GM12878 (cell line): ENCODE results near the gene DDR1. TPM values are rescaled to one million over a fixed set of nuclear protein-coding genes. Genes with fewer than 3 reads are reported as not detected.
"Not testable (repeated sequence)": the region's sequence is repeated elsewhere in the genome, so short reads cannot be mapped to it uniquely, and the experiment has no call there.

Experiments used
- ATAC-seq: fragments of 200-7000 bp; cut with Tn5 transposase; 3 replicates; pipeline ENCODE4 v1.9.1; 2020; ENCODE audit warnings: mild to moderate bottlenecking, moderate library complexity
- BruUV-seq: library from RNA; stranded (reverse); fragments of 400-500 nt; replicated peaks from 2 replicates; lab custom pipeline; 2021; lab: Mats Ljungman, UMichigan
- CTCF ChIA-PET: fragments of 300-600 bp; sonication (Branson Sonifier 250); formaldehyde crosslinking; extraction: SDS; loops from one replicate; lab custom pipeline; 2021; ENCODE audit warnings: inconsistent platforms; lab: Yijun Ruan, JAX
- POLR2A ChIA-PET: fragments of 350-600 bp; formaldehyde crosslinking; extraction: SDS; loops from one replicate; lab custom pipeline; 2021; ENCODE audit warnings: inconsistent platforms; lab: Charles Lee
- RAD21 ChIA-PET: fragments of 300-600 bp; sonication (Branson Sonifier 250); formaldehyde crosslinking; loops from one replicate; lab custom pipeline; 2023; ENCODE audit warnings: antibody characterized with exemption; ENCODE audit not compliant: unreplicated experiment; lab: Charles Lee
- SMC1A ChIA-PET: fragments of 300-600 bp; sonication (Branson Sonifier 250); formaldehyde crosslinking; loops from one replicate; lab custom pipeline; 2023; ENCODE audit not compliant: unreplicated experiment, uncharacterized antibody; lab: Charles Lee
- DNase-seq: peaks from one replicate; pipeline ENCODE4 v3.0.0-alpha.2; 2011; ENCODE audit warnings: low read depth, low spot score
- FAIRE-seq: peaks from 3 replicates; lab custom pipeline; 2011; peaks lifted over from hg19 to GRCh38; lab: Jason Lieb, UNC
- H2AFZ ChIP-seq: 2 replicates; pipeline ENCODE4 v1.6.0; 2011; ENCODE audit warnings: low read depth, low read length, control low read depth; ENCODE audit not compliant: control insufficient read depth
- H3K27ac ChIP-seq: 2 replicates; pipeline ENCODE4 v1.5.1; 2011; ENCODE audit warnings: control low read depth; ENCODE audit not compliant: control insufficient read depth, insufficient read depth
- H3K27me3 ChIP-seq, 2 experiments: replicated peaks in 1 of 2; 2 replicates each; pipeline versions ENCODE4 v1.6.0 to v1.6.1; 2011; ENCODE audit warnings: low read length in 1 of 2; ENCODE audit not compliant: control insufficient read depth in 2 of 2, insufficient read depth in 2 of 2
- H3K36me3 ChIP-seq, 2 experiments: 2 replicates each; pipeline ENCODE4 v1.5.1; 2011; ENCODE audit warnings: low read length in 1 of 2; ENCODE audit not compliant: control insufficient read depth in 2 of 2, insufficient read depth in 2 of 2
- H3K4me1 ChIP-seq: 2 replicates; pipeline ENCODE4 v1.6.1; 2011; ENCODE audit warnings: mild to moderate bottlenecking, low read length, moderate library complexity, mixed read lengths; ENCODE audit not compliant: control insufficient read depth, insufficient read depth
- H3K4me2 ChIP-seq: 2 replicates; pipeline ENCODE4 v1.6.0; 2011; ENCODE audit warnings: control low read depth; ENCODE audit not compliant: control insufficient read depth, insufficient read depth
- H3K4me3 ChIP-seq: fragments of 200-600 bp; sonication (generic); 2 replicates; pipeline ENCODE4 v1.5.1; 2016
- H3K79me2 ChIP-seq: 2 replicates; pipeline ENCODE4 v1.6.0; 2011; ENCODE audit warnings: low read length; ENCODE audit not compliant: control insufficient read depth, insufficient read depth
- H3K9ac ChIP-seq: 2 replicates; pipeline ENCODE4 v1.8.0; 2011; ENCODE audit warnings: low read length, control low read depth, mixed read lengths; ENCODE audit not compliant: control insufficient read depth, insufficient read depth
- H3K9me3 ChIP-seq: replicated peaks from 3 replicates; pipeline ENCODE4 v1.5.1; 2011; ENCODE audit warnings: mild to moderate bottlenecking, low read length; ENCODE audit not compliant: control insufficient read depth, insufficient read depth
- H4K20me1 ChIP-seq: 2 replicates; pipeline ENCODE4 v1.6.0; 2011; ENCODE audit not compliant: control insufficient read depth, insufficient read depth
- DPF2 ChIP-seq: fragments of 450-650 bp; IDR thresholded peaks from 2 replicates; pipeline ENCODE4 v1.6.1; 2017; ENCODE audit warnings: mild to moderate bottlenecking
- KAT2A ChIP-seq: conservative IDR thresholded peaks from 2 replicates; pipeline ENCODE4 v1.6.1; 2011; ENCODE audit warnings: low read depth, low read length; ENCODE audit not compliant: control insufficient read depth
- KLF5 ChIP-seq: fragments of 450-650 bp; IDR thresholded peaks from 2 replicates; pipeline ENCODE4 v1.6.1; 2014; ENCODE audit warnings: mild to moderate bottlenecking; ENCODE audit not compliant: partially characterized antibody
- NR2C2 ChIP-seq: IDR thresholded peaks from 2 replicates; pipeline ENCODE4 v1.6.1; 2011; ENCODE audit warnings: borderline replicate concordance, low read depth; ENCODE audit not compliant: control insufficient read depth, insufficient read length
- NR2F1 ChIP-seq: fragments of 450-650 bp; conservative IDR thresholded peaks from 2 replicates; pipeline ENCODE4 v1.6.1; 2017; ENCODE audit warnings: mild to moderate bottlenecking
- POU2F2 ChIP-seq: IDR thresholded peaks from 3 replicates; pipeline ENCODE4 v1.6.1; 2011; ENCODE audit warnings: low read depth, mild to moderate bottlenecking, low read length, borderline replicate concordance
- SREBF2 ChIP-seq: IDR thresholded peaks from 2 replicates; pipeline ENCODE4 v1.6.1; 2012; ENCODE audit warnings: mild to moderate bottlenecking, low read length
- STAT1 ChIP-seq: fragments of 450-650 bp; conservative IDR thresholded peaks from 2 replicates; pipeline ENCODE4 v1.6.1; 2014; ENCODE audit warnings: antibody characterized with exemption, mild to moderate bottlenecking
- TARDBP ChIP-seq: IDR thresholded peaks from 2 replicates; pipeline ENCODE4 v1.6.1; 2016; ENCODE audit warnings: borderline replicate concordance
- WRNIP1 ChIP-seq: IDR thresholded peaks from 2 replicates; pipeline ENCODE4 v1.6.1; 2011; ENCODE audit warnings: low read depth, low read length, improper control_type of control experiment, borderline replicate concordance
- ZNF24 ChIP-seq: fragments of 450-650 bp; IDR thresholded peaks from 2 replicates; pipeline ENCODE4 v1.6.1; 2017; ENCODE audit warnings: antibody characterized with exemption, mild to moderate bottlenecking
- WGBS: methylation state at CpG from one replicate; pipeline ENCODE4 v1.1.6; 2016; ENCODE audit warnings: low lambda C conversion rate; ENCODE audit not compliant: insufficient replicate concordance, insufficient coverage; ENCODE audit errors: missing lambda C conversion rate; 5-methylcytosine and 5-hydroxymethylcytosine counted together
- in situ Hi-C: fragments of 300-500 bp; cut with MboI; formaldehyde crosslinking; loops from 9 replicates; pipeline ENCODE4 v1.14.3; 2018; ENCODE audit warnings: mixed read lengths
- intact Hi-C: fragments of 100-400 bp; cut with micrococcal nuclease; formaldehyde crosslinking; loops from one replicate; pipeline ENCODE4 v1.14.2; 2022; ENCODE audit not compliant: unreplicated experiment
- polyA plus RNA-seq, 11 experiments: library from polyadenylated mRNA; depleted of rRNA in 4 of 11; unstranded in 6 of 11; stranded (reverse) in 5 of 11; fragments of >200 nt; fragmentation: Nextera tagmentation in 4 of 11; fragmentation: Illumina TruSeq in 1 of 11; extraction: Ambion mirVana in 4 of 11; extraction: Trizol in 1 of 11; gene quantifications; 1 replicate in 1 of 11; 2 replicates in 10 of 11; pipeline versions ENCODE4 v1.2.1 to v1.2.3, GENCODE V29; 2011 to 2016; ENCODE audit warnings: inconsistent platforms in 2 of 11, missing spikeins in 2 of 11, low read depth in 1 of 11
- total RNA-seq, 4 experiments: library from RNA; depleted of rRNA in 3 of 4; stranded (reverse); fragments of >200 nt in 3 of 4; fragmentation: Illumina TruSeq in 1 of 4; extraction: Trizol in 1 of 4; gene quantifications; 2 replicates each; pipeline versions ENCODE4 v1.2.1 to v1.2.3, GENCODE V29; 2013 to 2021
- TF ChIP-seq, protein P1 (sequence below): IDR thresholded peaks from 2 replicates; pipeline ENCODE4 v1.6.1; 2011; ENCODE audit warnings: low read depth, low read length, improper control_type of control experiment, borderline replicate concordance
- TF ChIP-seq, protein P2 (sequence below), 3 experiments: IDR thresholded peaks in 2 of 3; conservative IDR thresholded peaks in 1 of 3; 2 replicates each; pipeline ENCODE4 v1.5.1; 2011; ENCODE audit warnings: low read depth in 3 of 3, low read length in 3 of 3, mild to moderate bottlenecking in 3 of 3, control low read depth in 2 of 3, moderate library complexity in 2 of 3, inconsistent platforms in 1 of 3, mixed read lengths in 1 of 3; ENCODE audit not compliant: control insufficient read depth in 2 of 3, insufficient read depth in 1 of 3; ENCODE audit errors: extremely low read depth in 1 of 3

DDR1 gene
- total and polyA plus RNA-seq, 10 of the 15 experiments (the other 5 are each of a cell fraction or from before 2014, with no cell fraction given), result 1.1 to 39.0 (median 11.9) TPM

DNA sequence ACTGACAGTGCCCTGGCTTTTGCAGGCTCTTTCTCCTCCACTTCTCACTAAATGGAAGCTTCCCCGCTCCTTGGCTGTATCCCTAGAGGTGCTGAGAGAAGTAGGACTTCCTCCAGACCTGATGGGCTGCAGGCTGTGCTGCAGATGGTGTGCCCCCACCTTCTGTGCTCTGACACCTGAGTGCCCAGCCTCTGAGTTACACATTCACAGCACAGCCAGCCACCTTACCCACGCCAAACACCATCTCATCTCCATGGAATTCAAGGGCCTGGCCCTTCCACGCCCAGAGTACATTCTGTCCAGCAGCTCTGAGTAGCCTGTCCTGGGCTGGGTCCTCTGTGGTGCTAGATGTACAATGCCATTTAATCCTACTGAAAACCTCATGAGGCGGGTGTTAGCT lies 42.3 kb downstream of the DDR1 start:
- FAIRE-seq (no peak), DNase-seq (no peak), ATAC-seq (no peak)
- no peaks in the 10 kb centered on the region for H3K4me1 ChIP-seq
- no peaks in the 10 kb centered on the region for H4K20me1 ChIP-seq
- POLR2A ChIA-PET, result no interaction called here
- H2AFZ ChIP-seq, result no peak overlapping the region
- BruUV-seq, result no TSS peak
- RAD21 ChIA-PET, result interaction anchor here (0.7 kb wide), 1 partner anchor 95 kb away, joined by 5 read pairs; no protein-coding TSS in a partner anchor
- no peak overlapping the region for H3K9ac ChIP-seq
- peaks cover 10 to 20% of the 10 kb centered on the region in 2 experiments; a peak in 3 of 4 replicates for H3K36me3 ChIP-seq
- H3K27ac ChIP-seq, result no peak overlapping the region
- no peak overlapping the region for H3K4me3 ChIP-seq
- intact Hi-C loops (no loop called here), in situ Hi-C loops (no loop called here)
- WGBS, result 91% methylated on average over 4 of the region's 4 CpGs
- CTCF ChIA-PET, result interaction anchor here (1.4 to 2.2 kb wide), 2 partner anchors 10 to 161 kb away, joined by 5 to 13 read pairs; no protein-coding TSS in a partner anchor
- H3K79me2 ChIP-seq, result no peaks in the 10 kb centered on the region
- TF ChIP-seq POU2F2, result no peak
- no peak for TF ChIP-seq NR2C2
- no peak for TF ChIP-seq TARDBP
- TF ChIP-seq KLF5, result no peak
- TF ChIP-seq WRNIP1, result no peak
- no peak for TF ChIP-seq SREBF2
- no peak for TF ChIP-seq ZNF24
- TF ChIP-seq STAT1, result no peak
- TF ChIP-seq DPF2, result no peak
- TF ChIP-seq KAT2A, result no peak
- TF ChIP-seq NR2F1, result no peak
- TF ChIP-seq, protein P1, sequence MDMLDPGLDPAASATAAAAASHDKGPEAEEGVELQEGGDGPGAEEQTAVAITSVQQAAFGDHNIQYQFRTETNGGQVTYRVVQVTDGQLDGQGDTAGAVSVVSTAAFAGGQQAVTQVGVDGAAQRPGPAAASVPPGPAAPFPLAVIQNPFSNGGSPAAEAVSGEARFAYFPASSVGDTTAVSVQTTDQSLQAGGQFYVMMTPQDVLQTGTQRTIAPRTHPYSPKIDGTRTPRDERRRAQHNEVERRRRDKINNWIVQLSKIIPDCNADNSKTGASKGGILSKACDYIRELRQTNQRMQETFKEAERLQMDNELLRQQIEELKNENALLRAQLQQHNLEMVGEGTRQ, result no peak
- TF ChIP-seq, protein P2, sequence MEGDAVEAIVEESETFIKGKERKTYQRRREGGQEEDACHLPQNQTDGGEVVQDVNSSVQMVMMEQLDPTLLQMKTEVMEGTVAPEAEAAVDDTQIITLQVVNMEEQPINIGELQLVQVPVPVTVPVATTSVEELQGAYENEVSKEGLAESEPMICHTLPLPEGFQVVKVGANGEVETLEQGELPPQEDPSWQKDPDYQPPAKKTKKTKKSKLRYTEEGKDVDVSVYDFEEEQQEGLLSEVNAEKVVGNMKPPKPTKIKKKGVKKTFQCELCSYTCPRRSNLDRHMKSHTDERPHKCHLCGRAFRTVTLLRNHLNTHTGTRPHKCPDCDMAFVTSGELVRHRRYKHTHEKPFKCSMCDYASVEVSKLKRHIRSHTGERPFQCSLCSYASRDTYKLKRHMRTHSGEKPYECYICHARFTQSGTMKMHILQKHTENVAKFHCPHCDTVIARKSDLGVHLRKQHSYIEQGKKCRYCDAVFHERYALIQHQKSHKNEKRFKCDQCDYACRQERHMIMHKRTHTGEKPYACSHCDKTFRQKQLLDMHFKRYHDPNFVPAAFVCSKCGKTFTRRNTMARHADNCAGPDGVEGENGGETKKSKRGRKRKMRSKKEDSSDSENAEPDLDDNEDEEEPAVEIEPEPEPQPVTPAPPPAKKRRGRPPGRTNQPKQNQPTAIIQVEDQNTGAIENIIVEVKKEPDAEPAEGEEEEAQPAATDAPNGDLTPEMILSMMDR (IDR thresholded peaks at IDR 0.05 in 2 of 3, conservative IDR thresholded peaks at IDR 0.05 in 1 of 3; ENCODE audit: control insufficient read depth in 2 of 3, extremely low read depth in 1 of 3, insufficient read depth in 1 of 3, low read depth in 3 of 3, low read length in 3 of 3), result no peak
- H3K9me3 ChIP-seq, result no peaks in the 10 kb centered on the region
- no peak overlapping the region for H3K4me2 ChIP-seq
- no peaks in the 10 kb centered on the region for H3K27me3 ChIP-seq
- SMC1A ChIA-PET, result interaction anchor here (0.9 to 1.2 kb wide), 2 partner anchors 11 to 149 kb away, joined by 3 read pairs; no protein-coding TSS in a partner anchor

DNA sequence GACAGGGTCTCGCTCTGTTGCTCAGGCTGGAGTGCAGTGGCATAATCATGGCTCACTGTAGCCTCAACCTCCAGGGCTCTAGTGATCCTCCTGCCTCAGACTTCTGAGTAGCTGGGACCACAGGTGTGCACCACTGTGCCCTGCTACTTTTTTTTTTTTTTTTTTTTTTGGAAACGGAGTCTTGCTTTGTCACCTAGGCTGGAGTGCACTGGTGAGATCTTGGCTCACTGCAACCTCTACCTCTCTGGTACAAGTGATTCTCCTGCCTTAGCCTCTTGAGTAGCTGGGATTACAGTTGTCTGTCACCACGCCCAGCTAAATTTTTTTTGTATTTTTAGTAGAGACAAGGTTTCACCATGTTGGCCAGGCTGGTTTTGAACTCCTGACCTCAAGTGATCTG lies 42.8 kb downstream of the DDR1 start:
- SMC1A ChIA-PET, result interaction anchor here (0.9 to 1.2 kb wide), 2 partner anchors 12 to 149 kb away, joined by 3 read pairs; no protein-coding TSS in a partner anchor
- H3K79me2 ChIP-seq, result not testable (repeated sequence)
- POLR2A ChIA-PET, result interaction anchor here (0.7 kb wide), 2 partner anchors 8 to 67 kb away, joined by 5 to 7 read pairs; no protein-coding TSS in a partner anchor

More for the DNA sequence above, 42.8 kb downstream of the DDR1 start:
- RAD21 ChIA-PET, result interaction anchor here (0.6 to 0.7 kb wide), 2 partner anchors 95 to 689 kb away, joined by 3 to 5 read pairs; no protein-coding TSS in a partner anchor
- DNase-seq, intact Hi-C loops, H2AFZ ChIP-seq, H3K9me3 ChIP-seq, H3K4me3 ChIP-seq, H3K27me3 ChIP-seq, FAIRE-seq, H3K9ac ChIP-seq, H4K20me1 ChIP-seq, H3K27ac ChIP-seq, ATAC-seq, BruUV-seq, H3K4me1 ChIP-seq, in situ Hi-C loops, H3K4me2 ChIP-seq: not testable (repeated sequence)
- CTCF ChIA-PET, result interaction anchor here (1.4 to 2.2 kb wide), 2 partner anchors 11 to 160 kb away, joined by 5 to 13 read pairs; no protein-coding TSS in a partner anchor
- peaks cover 10 to 17% of the 10 kb centered on the region in 2 experiments; a peak in 3 of 4 replicates for H3K36me3 ChIP-seq
- WGBS, result 81% methylated on average over 2 of the region's 3 CpGs
